Uterus (tissue), 4 donors: ENCODE results near the gene FABP7. TPM values are rescaled to one million over a fixed set of nuclear protein-coding genes. Genes with fewer than 3 reads are reported as not detected.

Source experiments
- DNase-seq, 2 donors: peaks; one replicate each; pipeline ENCODE4 v3.0.0-alpha.2; 2019 to 2020
- H3K27ac ChIP-seq, 2 donors: fragments of 200-600 bp; sonication (generic); 1 replicate in 1 of 2; 2 replicates in 1 of 2; pipeline ENCODE4 v1.5.1; 2016 to 2018
- H3K27me3 ChIP-seq, 2 donors: fragments of 200-600 bp; sonication (generic); one replicate each; pipeline ENCODE4 v1.5.1; 2018 to 2019; ENCODE audit warnings: control low read depth in 1 of 2
- H3K36me3 ChIP-seq, 2 donors: fragments of 200-600 bp; sonication (generic); one replicate each; pipeline ENCODE4 v1.5.1; 2019; ENCODE audit warnings: control low read depth in 1 of 2
- H3K4me1 ChIP-seq, 2 donors: fragments of 200-600 bp; sonication (generic); one replicate each; pipeline ENCODE4 v1.5.1; 2018 to 2019; ENCODE audit warnings: control low read depth in 1 of 2
- H3K4me3 ChIP-seq, 2 donors: fragments of 200-600 bp; sonication (generic); 1 replicate in 1 of 2; 2 replicates in 1 of 2; pipeline ENCODE4 v1.5.1; 2018 to 2019; ENCODE audit warnings: mild to moderate bottlenecking in 1 of 2
- H3K9me3 ChIP-seq, 2 donors: fragments of 200-600 bp; sonication (generic); one replicate each; pipeline ENCODE4 v1.5.1; 2019; ENCODE audit warnings: control low read depth in 1 of 2
- POLR2A ChIP-seq, 2 donors: fragments of 450-650 bp; IDR thresholded peaks; one replicate each; pipeline ENCODE4 v1.6.1; 2016; ENCODE audit warnings: antibody characterized with exemption in 2 of 2, mild to moderate bottlenecking in 1 of 2, moderate library complexity in 1 of 2
- intact Hi-C: fragments of 100-400 bp; cut with DNase I; formaldehyde crosslinking; loops from one replicate; pipeline ENCODE4 v1.15.1; 2023; ENCODE audit warnings: low total_unique reads
- total RNA-seq, 4 donors: library from RNA; depleted of rRNA in 3 of 4; stranded (reverse); fragments of >200 nt in 3 of 4; gene quantifications; one replicate each; pipeline versions ENCODE4 v1.1.0 to v1.2.4, GENCODE V29; 2014 to 2023
- TF ChIP-seq, protein P1 (sequence below), 4 experiments: fragments of 200-600 bp in 2 of 4; fragments of 450-650 bp in 2 of 4; sonication (generic) in 2 of 4; IDR thresholded peaks; one replicate each; pipeline ENCODE4 v1.5.1; 2016 to 2019; ENCODE audit warnings: antibody characterized with exemption in 4 of 4, mild to moderate bottlenecking in 2 of 4, moderate library complexity in 1 of 4
- donor health status: DM: yes; HTN: yes; CAD: no.

The FABP7 gene
- total RNA-seq, 4 donors from 2014 or later, result 0.76 TPM; not detected in 3

DNA sequence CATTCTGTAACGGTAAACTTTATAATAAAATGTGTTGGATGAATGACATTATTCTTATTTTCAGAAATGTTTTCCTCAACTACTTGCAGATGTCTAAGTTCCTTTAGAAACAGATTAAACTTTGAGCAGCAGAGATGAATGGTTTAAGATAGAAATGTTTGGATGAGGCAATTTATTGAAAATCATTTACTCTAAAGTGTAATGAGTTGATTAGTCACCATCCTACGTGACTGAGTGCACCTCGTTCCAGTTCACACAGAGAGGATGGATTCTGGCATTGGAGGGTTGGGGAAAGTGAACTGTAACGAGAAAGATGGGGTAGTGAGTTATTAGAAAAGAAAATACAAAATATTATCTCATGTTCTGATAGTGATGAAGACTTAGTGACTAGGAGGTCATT lies 38.2 kb downstream of the FABP7 start:
- DNase-seq, result no peak
- Histone ChIP-seq H3K27ac (no peak overlapping the region), H3K36me3 (no peaks in the 10 kb centered on the region), H3K9me3 (no peaks in the 10 kb centered on the region), H3K27me3 (no peaks in the 10 kb centered on the region), H3K4me1 (no peaks in the 10 kb centered on the region), H3K4me3 (no peak overlapping the region)
- TF ChIP-seq, protein P1, sequence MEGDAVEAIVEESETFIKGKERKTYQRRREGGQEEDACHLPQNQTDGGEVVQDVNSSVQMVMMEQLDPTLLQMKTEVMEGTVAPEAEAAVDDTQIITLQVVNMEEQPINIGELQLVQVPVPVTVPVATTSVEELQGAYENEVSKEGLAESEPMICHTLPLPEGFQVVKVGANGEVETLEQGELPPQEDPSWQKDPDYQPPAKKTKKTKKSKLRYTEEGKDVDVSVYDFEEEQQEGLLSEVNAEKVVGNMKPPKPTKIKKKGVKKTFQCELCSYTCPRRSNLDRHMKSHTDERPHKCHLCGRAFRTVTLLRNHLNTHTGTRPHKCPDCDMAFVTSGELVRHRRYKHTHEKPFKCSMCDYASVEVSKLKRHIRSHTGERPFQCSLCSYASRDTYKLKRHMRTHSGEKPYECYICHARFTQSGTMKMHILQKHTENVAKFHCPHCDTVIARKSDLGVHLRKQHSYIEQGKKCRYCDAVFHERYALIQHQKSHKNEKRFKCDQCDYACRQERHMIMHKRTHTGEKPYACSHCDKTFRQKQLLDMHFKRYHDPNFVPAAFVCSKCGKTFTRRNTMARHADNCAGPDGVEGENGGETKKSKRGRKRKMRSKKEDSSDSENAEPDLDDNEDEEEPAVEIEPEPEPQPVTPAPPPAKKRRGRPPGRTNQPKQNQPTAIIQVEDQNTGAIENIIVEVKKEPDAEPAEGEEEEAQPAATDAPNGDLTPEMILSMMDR (IDR thresholded peaks at IDR 0.05), result no peak
- TF ChIP-seq POLR2A (IDR thresholded peaks at IDR 0.05), result no peak
- intact Hi-C loops, result no loop called here

DNA sequence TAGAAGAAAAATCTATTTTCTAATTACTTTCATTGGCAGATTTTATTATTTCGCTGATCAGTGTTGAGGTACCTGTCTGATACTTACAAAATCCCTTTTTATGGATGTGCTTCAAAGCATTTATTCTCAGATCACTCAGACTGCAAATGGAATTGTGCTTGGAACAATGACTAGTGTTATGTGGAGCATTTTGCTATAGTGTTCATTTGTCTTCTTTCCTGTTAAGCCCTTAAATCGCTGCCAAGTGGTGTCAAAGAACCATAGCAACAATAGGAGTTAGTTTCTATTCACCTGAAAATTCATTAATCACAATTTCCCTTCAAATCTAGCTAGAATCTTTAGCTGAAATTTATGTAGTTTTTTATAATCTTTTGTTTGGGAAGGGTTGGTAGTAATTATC lies 39.4 kb downstream of the FABP7 start:
- TF ChIP-seq, protein P1 (IDR thresholded peaks at IDR 0.05), result no peak
- TF ChIP-seq POLR2A (IDR thresholded peaks at IDR 0.05), result no peak
- H3K4me1 ChIP-seq, result no peaks in the 10 kb centered on the region
- intact Hi-C loops, result no loop called here
- no peaks in the 10 kb centered on the region for H3K9me3 ChIP-seq
- no peaks in the 10 kb centered on the region for H3K27me3 ChIP-seq
- DNase-seq, result no peak
- no peaks in the 10 kb centered on the region for H3K36me3 ChIP-seq
- no peak overlapping the region for H3K27ac ChIP-seq
- H3K4me3 ChIP-seq, result no peak overlapping the region

- H3K4me3 ChIP-seq, result no peak overlapping the region
- intact Hi-C loops, result no loop called here
- TF ChIP-seq POLR2A (IDR thresholded peaks at IDR 0.05), result no peak
- TF ChIP-seq, protein P1 (IDR thresholded peaks at IDR 0.05), result no peak
- no peak overlapping the region for H3K27ac ChIP-seq
- no peaks in the 10 kb centered on the region for H3K36me3 ChIP-seq
- H3K4me1 ChIP-seq, result no peaks in the 10 kb centered on the region
- H3K9me3 ChIP-seq, result no peaks in the 10 kb centered on the region
- DNase-seq, result no peak
- H3K27me3 ChIP-seq, result no peaks in the 10 kb centered on the region
Observed at GRCh38 chr6:122821095-122821494, 41.6 kb downstream of the FABP7 start.

GRCh38 chr6:122825163-122825562 lies 45.6 kb downstream of the FABP7 start:
- DNase-seq, result no peak
- Histone ChIP-seq H3K4me3 (no peak overlapping the region), H3K4me1 (no peaks in the 10 kb centered on the region), H3K27ac (no peak overlapping the region), H3K9me3 (no peaks in the 10 kb centered on the region), H3K27me3 (no peaks in the 10 kb centered on the region), H3K36me3 (no peaks in the 10 kb centered on the region)
- intact Hi-C loops, result no loop called here
- TF ChIP-seq, protein P1 (IDR thresholded peaks at IDR 0.05), result no peak
- TF ChIP-seq POLR2A (IDR thresholded peaks at IDR 0.05), result no peak

- no peaks in the 10 kb centered on the region for H3K9me3 ChIP-seq
- H3K4me3 ChIP-seq, result no peak overlapping the region
- no peak for DNase-seq
- no peak overlapping the region for H3K27ac ChIP-seq
- no peaks in the 10 kb centered on the region for H3K27me3 ChIP-seq
- intact Hi-C loops, result no loop called here
- no peaks in the 10 kb centered on the region for H3K4me1 ChIP-seq
- TF ChIP-seq POLR2A (IDR thresholded peaks at IDR 0.05), result no peak
- TF ChIP-seq, protein P1 (IDR thresholded peaks at IDR 0.05), result no peak
- no peaks in the 10 kb centered on the region for H3K36me3 ChIP-seq
Observed at GRCh38 chr6:122829456-122829855, 49.9 kb downstream of the FABP7 start.
